HG03066 (cell line): ENCODE results near the gene FCHSD2.
"Not testable (repeated sequence)": the region's sequence is repeated elsewhere in the genome, so short reads cannot be mapped to it uniquely, and the experiment has no call there.

ENCODE experiments used
- ATAC-seq: cut with Tn5 transposase; IDR thresholded peaks from one replicate; pipeline ENCODE4 v1.9.1; 2021; ENCODE audit warnings: low read depth; ENCODE audit not compliant: unreplicated experiment

FCHSD2 gene

DNA sequence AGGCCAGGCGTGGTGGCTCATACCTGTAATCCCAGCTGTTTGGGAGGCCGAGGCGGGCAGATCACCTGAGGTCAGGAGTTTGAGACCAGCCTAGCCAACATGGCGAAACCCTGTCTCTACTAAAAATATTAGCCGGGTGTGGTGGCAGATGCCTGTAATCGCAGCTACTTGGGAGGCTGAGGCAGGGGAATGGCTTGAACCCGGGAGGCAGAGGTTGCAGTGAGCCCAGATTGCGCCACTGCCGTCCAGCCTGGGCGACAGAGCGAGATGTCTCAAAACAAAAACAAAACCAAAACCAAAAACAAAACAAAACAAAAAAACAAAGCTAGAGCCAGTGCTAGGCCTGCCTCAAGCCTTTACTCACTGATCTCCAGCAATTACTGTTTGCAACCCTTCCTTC, 314.5 kb downstream of the FCHSD2 start:
- ATAC-seq = not testable (repeated sequence)

DNA sequence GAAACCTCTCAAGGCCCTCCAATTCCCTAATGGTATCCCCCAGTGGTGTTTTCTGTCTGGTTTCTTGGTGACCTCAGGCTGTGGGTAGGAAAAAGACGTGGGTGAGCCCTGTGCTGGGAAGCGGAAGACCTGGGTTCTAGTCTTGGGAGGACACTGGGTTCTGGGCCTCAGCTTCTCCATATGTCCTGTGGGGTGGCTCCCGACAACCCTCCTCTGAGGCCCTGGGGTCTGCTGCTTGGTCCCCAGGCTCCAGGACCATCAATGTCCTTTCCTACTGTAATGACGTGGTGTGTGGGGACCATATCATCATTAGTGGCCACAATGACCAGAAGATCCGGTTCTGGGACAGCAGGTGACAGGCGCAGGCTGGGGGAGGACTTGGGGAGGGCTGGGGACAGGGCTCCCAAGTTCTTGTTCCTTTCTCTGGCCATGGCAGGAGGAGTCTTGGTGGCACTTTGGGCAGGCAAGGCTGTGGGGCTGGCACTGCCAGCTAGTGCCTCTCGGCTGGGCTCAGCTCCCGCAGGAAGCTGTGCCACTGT, 315.1 kb downstream of the FCHSD2 start:
- no peak for ATAC-seq

DNA sequence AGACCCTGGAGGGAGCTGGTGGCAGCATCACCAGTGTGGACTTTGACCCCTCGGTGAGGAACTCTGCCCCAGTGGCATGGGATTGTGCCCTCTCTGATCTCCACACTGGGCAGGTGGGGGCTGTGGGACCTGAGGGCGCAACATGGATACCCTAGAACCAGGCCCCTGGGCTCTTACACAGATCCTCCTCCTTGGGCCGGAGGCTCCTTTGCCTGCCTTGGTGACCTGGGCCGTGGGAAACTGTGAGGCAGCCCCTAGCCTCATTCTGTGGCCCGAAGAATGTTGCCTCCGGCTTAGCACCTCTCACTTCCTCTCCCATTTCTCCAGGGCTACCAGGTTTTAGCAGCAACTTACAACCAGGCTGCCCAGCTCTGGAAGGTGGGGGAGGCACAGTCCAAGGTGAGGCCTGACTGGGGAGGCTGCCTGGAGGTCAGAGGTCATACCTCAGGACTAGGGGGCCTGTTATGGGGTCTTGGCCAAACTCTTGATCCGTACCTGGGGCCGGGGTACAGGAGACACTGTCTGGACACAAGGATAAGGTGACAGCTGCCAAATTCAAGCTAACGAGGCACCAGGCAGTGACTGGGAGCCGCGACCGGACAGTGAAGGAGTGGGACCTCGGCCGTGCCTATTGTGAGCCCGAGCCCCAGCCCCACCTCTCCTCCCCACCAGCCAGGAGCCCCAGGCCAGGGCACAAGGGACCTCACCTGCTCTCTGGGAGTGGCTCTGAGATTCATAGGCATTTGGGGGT, 315.8 kb downstream of the FCHSD2 start:
- ATAC-seq = no peak

GRCh38 chr11:72825661-72826060, 316.5 kb downstream of the FCHSD2 start:
- no peak for ATAC-seq

- no peak for ATAC-seq
Measured at GRCh38 chr11:72824811-72825505, 317.2 kb downstream of the FCHSD2 start.

DNA sequence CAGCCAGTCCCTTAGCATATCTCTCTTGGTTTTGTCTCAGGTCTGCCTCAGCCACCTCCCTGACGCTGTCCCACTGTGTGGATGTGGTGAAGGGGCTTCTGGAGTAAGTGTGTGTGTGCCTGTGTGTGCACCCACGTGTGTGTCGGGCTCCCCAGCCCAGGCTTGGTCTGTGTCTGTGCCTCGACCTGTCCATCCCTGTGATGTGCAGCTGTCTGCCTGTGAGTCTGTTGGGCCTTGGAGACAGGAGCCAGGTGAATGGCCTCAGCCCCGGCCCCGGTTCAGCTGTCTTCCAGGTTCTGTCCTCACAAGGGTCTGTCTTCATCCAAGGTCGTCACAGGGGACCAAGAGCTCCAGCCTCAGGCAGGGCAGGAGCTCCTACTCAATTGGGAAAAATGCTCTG, 318.1 kb downstream of the FCHSD2 start:
- no peak for ATAC-seq

DNA sequence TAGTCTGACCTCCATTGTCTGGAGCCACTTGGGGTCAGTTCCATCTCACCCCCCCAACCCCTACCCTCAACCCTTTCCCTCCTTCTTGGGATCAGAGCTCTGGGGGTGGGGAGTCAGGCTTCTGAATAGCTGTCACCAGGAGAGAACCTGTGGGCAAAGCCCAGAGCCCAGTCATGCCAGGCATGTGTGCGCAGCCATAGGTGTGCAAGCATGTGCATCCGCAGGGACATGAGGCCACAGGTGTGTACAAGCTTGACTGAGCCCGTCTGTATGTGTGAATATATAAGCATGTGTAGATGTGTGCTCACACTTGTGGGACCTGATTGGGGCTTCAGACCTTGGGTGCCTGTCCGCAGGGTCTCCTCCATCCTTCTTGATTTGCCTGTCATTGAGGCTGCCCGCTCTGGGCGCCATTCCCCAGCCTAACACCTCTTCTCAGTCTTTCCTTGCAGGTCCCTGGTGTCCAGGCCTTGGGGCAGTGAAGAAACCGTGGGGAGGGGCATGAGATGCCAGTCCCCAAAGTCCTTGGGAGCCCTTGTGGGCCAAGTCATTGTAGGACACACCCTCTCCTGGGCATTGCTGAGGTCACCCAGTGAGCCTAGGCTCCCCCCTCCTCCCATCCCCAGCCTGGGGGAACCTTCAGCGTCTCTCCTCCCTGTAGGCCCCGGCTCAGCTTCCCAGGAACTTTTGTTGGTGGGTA, 318.9 kb downstream of the FCHSD2 start:
- no peak for ATAC-seq

DNA sequence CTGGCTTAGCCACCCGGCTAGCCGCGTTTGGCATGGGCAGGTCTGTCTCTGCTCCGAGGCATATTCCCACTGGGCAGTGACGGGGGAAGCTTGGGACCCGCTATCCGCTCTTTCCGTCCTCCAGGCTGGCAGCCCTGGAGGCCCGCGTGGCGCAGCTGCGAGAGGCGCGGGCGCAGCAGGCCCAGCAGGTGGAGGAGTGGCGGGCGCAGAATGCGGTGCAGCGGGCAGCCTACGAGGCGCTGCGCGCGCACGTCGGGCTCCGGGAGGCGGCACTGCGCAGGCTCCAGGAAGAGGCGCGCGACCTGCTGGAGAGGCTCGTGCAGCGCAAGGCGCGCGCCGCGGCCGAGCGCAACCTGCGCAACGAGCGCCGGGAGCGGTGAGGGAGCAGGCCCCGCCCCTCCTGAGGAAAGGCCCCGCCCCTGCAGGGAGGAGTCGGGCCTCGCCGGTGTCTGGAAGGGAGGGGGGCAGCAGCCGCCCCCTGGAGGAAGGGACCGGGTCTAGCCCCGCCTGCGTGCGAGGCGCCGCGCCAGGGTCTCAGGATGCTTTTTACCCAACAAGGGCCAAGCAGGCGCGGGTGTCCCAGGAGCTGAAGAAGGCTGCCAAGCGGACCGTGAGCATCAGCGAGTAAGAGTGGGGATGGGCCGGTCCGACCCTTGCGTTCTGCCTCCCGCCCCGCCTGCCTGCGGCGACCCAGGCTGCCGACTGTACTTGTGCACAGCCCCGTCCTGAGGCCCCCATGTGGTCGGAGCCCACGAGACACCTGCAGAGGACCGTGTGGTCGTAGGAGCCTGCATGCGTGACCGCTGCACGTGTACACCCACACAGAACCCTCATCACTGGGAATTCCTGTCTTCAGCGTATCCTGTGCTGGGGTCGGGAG, 320.0 kb downstream of the FCHSD2 start:
- ATAC-seq = no peak

- no peak for ATAC-seq
Measured at GRCh38 chr11:72821221-72821919, 320.7 kb downstream of the FCHSD2 start.

- no peak for ATAC-seq
Measured at GRCh38 chr11:72820439-72821139, 321.5 kb downstream of the FCHSD2 start.

DNA sequence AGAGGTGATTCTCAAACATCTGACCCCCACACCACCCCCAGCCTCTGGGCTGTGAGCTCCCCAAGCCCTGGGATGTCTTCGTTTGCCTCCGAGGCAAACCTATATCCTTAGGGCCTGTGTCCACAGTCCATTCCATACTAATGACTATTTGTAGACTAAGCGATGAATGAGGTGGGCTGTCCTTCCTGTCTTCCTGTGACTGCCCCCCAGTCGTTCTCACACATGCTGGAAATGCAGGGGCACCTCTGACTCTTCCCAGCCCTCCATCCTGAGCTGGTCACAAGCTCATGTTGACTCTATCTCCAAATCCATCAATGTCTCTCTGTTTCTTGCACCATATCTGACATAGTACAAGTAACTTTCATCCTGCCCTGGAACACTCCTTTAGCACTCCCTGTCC, 323.1 kb downstream of the FCHSD2 start:
- no peak for ATAC-seq

DNA sequence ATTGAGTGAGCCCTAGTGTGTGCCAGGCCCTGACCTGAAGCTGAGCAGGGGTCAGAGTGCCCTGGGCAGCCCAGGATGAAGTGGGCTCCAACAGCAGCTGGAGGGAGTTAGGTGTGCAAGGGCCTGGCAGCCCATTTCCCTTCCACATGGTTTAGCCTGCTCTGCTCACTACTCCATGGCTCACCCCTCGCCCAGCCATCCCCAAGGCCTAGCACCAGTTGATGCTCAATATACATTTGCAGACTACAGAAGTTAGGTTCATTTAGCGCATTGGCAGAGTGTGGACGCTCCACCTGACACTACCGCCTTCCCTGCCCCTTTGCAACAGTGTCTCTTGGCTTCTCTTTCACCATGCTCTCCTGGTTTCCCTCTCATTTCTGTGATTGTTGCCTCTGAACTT, 324.2 kb downstream of the FCHSD2 start:
- no peak for ATAC-seq

- ATAC-seq = no peak
Measured at GRCh38 chr11:72816404-72816990, 325.6 kb downstream of the FCHSD2 start.

- no peak for ATAC-seq
Measured at GRCh38 chr11:72815110-72815618, 327.0 kb downstream of the FCHSD2 start.

GRCh38 chr11:72814286-72815109, 327.6 kb downstream of the FCHSD2 start, which contains the start of gene ATG16L2:
Gene ATG16L2, plus strand, starts transcription at chr11:72814411. Its CDS starts 35 bp downstream, at chr11:72814446.
- peak; percentile 59 for ATAC-seq

GRCh38 chr11:72813740-72814285, 328.3 kb downstream of the FCHSD2 start:
- peak; percentile 45 for ATAC-seq
